ENCODE measurements around the gene CBX6.
A peak's percentile ranks its signal among the peaks of the same experiment; 100 is the strongest.

The CBX6 gene

DNA sequence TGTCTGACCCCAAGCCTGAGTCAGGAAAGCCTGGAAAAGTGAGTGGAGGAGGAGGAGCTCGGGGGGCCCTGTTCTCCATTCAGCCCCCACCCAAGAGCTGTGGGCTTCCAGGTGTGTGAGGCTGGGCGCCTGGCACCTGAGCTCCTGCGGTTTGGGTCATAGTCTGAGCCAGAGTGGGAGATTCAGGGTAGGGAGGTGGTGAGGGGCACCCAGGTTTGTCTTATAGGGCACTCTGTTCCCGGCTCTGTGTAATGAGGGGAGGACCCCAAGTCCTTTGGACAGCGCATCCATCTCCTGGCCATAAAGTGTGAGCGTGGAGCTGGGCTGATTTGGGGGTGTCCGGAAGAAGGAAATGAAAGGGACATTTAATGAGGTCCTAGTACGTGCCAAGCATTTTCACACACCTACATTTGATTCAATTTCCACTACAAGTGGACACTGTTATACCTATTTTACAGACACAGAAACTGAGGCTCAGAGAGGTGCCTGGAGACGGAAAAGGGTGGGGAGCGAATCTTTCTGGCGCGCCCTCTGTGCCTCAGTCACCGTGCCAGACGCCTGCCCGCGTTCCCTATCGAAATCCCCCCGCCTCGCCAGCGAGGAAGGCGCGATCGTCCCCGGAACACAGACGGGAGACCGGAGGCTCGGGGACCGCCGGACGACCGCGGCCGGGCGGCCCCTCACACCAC is 29.4 kb downstream of the CBX6 start:
- Histone ChIP-seq H3K4me3 (peak overlapping the region; percentile 76), H3K27ac (peak overlapping the region; percentile 71), H3K36me3 (no peaks in the 10 kb centered on the region), H3K4me2 (peak overlapping the region; percentile 87), H4K20me1 (peaks cover 31% of the 10 kb centered on the region), H3K9me3 (no peaks in the 10 kb centered on the region), H3K9ac (peak overlapping the region; percentile 79), H3K27me3 (no peaks in the 10 kb centered on the region; the same call in 1 of the 2 replicates), H3K4me1 (peaks cover 34% of the 10 kb centered on the region)
- TF ChIP-seq Cebpa-rat (IDR thresholded peaks at IDR 0.05), result no peak

- no peak for TF ChIP-seq Cebpa-rat (IDR thresholded peaks at IDR 0.05)
- no peak overlapping the region for H3K27ac ChIP-seq
- no peaks in the 10 kb centered on the region; the same call in 1 of the 2 replicates for H3K27me3 ChIP-seq
- no peaks in the 10 kb centered on the region for H3K9me3 ChIP-seq
- peak overlapping the region; percentile 87 for H3K4me2 ChIP-seq
- peaks cover 31% of the 10 kb centered on the region for H4K20me1 ChIP-seq
- no peaks in the 10 kb centered on the region for H3K36me3 ChIP-seq
- H3K9ac ChIP-seq, result no peak overlapping the region
- peaks cover 34% of the 10 kb centered on the region for H3K4me1 ChIP-seq
- H3K4me3 ChIP-seq, result no peak overlapping the region
These were observed 30.4 kb downstream of the CBX6 start for GRCh38 chr22:38841635-38842034.

DNA sequence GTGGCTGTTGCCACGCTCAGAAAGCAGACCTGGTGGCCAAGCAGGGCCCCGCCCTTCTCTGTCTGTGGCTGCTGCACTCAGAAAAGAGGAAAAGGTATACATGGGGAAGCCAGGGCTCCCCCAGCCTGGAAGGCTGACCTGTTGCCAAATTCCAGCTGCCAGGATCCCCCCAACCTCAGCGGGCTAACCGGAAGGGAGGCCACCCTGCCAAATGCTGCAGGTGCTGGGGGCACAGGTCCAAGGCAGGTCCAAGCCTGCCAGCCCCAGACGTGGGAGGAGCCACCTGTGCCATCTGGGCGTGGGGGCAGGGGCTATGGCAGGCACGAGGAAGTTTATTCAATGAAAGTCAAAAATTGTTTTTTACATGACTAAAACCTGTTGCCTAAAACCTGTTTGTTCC is 30.8 kb downstream of the CBX6 start:
- H3K9me3 ChIP-seq, result no peaks in the 10 kb centered on the region
- H3K4me1 ChIP-seq, result peaks cover 34% of the 10 kb centered on the region
- peak overlapping the region; percentile 51 for H3K4me2 ChIP-seq
- TF ChIP-seq Cebpa-rat (IDR thresholded peaks at IDR 0.05), result no peak
- H3K27me3 ChIP-seq, result no peaks in the 10 kb centered on the region; the same call in 1 of the 2 replicates
- no peak overlapping the region for H3K27ac ChIP-seq
- no peak overlapping the region for H3K4me3 ChIP-seq
- H4K20me1 ChIP-seq, result peaks cover 31% of the 10 kb centered on the region
- H3K9ac ChIP-seq, result no peak overlapping the region
- H3K36me3 ChIP-seq, result no peaks in the 10 kb centered on the region

DNA sequence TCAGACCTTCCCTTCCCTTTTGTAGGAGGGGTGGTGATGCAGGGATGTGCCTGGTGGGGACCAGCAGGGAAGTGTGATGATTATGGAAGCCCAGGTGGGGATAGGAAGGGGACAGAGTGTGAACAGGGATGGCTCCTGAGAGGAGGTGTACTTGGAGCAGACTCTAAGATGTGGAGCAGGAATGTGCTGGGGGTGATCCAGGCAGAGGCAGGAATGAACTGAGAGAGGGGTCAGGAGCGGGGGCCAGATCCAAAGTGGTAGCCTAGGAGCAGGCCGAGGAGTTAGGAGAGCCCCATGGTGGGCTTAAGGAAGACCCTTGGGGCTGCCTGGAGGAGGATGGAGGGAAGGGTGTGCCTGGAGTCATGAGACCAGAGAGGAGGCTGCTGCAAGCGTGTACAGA is 31.9 kb downstream of the CBX6 start:
- TF ChIP-seq Cebpa-rat (IDR thresholded peaks at IDR 0.05), result no peak
- no peak overlapping the region for H3K4me3 ChIP-seq

DNA sequence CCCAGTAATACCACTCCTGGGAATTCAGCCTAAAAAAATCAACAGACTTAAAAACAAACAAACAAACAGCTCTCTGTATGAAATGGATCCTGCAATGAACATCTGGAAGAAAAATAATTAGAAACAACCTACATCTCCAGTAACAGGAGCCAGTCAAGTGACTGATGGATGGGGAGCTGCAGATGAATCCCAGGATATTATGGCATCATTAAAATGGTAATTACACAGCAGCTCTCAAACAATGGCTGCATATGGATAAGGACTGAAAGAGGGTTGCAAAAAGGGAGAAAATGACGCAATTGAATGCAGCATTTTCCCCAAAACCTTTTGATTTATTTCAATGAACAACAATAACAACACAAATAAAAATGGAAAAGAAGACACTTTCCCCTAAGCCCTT is 32.3 kb downstream of the CBX6 start:
- H3K4me1 ChIP-seq, result peaks cover 31% of the 10 kb centered on the region
- no peaks in the 10 kb centered on the region; the same call in 1 of the 2 replicates for H3K27me3 ChIP-seq
- no peak overlapping the region for H3K4me2 ChIP-seq
- H3K4me3 ChIP-seq, result no peak overlapping the region
- no peaks in the 10 kb centered on the region for H3K36me3 ChIP-seq
- H3K9ac ChIP-seq, result no peak overlapping the region
- H3K9me3 ChIP-seq, result no peaks in the 10 kb centered on the region
- TF ChIP-seq Cebpa-rat (IDR thresholded peaks at IDR 0.05), result no peak
- H4K20me1 ChIP-seq, result peaks cover 37% of the 10 kb centered on the region
- no peak overlapping the region for H3K27ac ChIP-seq

More for the DNA sequence above, 31.9 kb downstream of the CBX6 start:
- no peaks in the 10 kb centered on the region for H3K36me3 ChIP-seq
- H3K9me3 ChIP-seq, result no peaks in the 10 kb centered on the region
- H3K27ac ChIP-seq, result no peak overlapping the region
- no peak overlapping the region for H3K9ac ChIP-seq
- H3K4me2 ChIP-seq, result no peak overlapping the region
- H4K20me1 ChIP-seq, result peaks cover 34% of the 10 kb centered on the region
- no peaks in the 10 kb centered on the region; the same call in 1 of the 2 replicates for H3K27me3 ChIP-seq
- H3K4me1 ChIP-seq, result peaks cover 34% of the 10 kb centered on the region

- Histone ChIP-seq H3K4me3 (no peak overlapping the region), H3K9me3 (no peaks in the 10 kb centered on the region), H3K4me2 (no peak overlapping the region), H3K9ac (no peak overlapping the region), H3K4me1 (peaks cover 18% of the 10 kb centered on the region), H3K27ac (no peak overlapping the region), H3K27me3 (no peaks in the 10 kb centered on the region), H4K20me1 (peaks cover 34% of the 10 kb centered on the region), H3K36me3 (no peaks in the 10 kb centered on the region)
- TF ChIP-seq Cebpa-rat (IDR thresholded peaks at IDR 0.05), result no peak
These were observed 34.5 kb downstream of the CBX6 start for GRCh38 chr22:38837414-38837928.

DNA sequence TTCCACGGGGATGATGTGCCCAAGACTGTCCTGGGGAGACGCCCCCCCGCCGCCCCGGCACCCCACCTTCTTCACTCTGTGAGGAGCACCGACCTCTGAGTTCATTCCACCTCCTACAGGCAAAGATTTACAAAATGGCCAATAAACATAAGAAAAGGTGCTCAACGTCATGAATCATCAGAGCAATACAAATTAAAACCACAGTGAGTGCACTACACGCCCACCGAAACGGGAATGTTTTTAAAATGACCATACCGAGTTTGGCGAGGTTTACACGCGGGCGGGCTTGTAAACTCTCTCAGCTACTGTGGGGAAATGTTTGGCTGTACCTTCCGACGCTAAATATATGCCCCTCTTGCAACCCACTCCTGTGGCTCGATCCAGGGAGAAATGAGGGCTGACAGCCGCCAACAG is 36.1 kb downstream of the CBX6 start:
- TF ChIP-seq Cebpa-rat (IDR thresholded peaks at IDR 0.05), result no peak
- H3K27ac ChIP-seq, result no peak overlapping the region

GRCh38 chr22:38834991-38835390 is 37.0 kb downstream of the CBX6 start:
- peaks cover 30% of the 10 kb centered on the region for H4K20me1 ChIP-seq
- H3K27ac ChIP-seq, result no peak overlapping the region
- H3K4me1 ChIP-seq, result peaks cover 10% of the 10 kb centered on the region
- H3K4me3 ChIP-seq, result no peak overlapping the region
- H3K9me3 ChIP-seq, result no peaks in the 10 kb centered on the region
- H3K36me3 ChIP-seq, result no peaks in the 10 kb centered on the region
- no peaks in the 10 kb centered on the region for H3K27me3 ChIP-seq
- H3K4me2 ChIP-seq, result no peak overlapping the region
- H3K9ac ChIP-seq, result no peak overlapping the region
- no peak for TF ChIP-seq Cebpa-rat (IDR thresholded peaks at IDR 0.05)

More for the DNA sequence above, 36.1 kb downstream of the CBX6 start:
- Histone ChIP-seq H3K4me3 (no peak overlapping the region), H3K4me1 (peaks cover 9% of the 10 kb centered on the region), H3K36me3 (no peaks in the 10 kb centered on the region), H3K9ac (no peak overlapping the region), H4K20me1 (peaks cover 33% of the 10 kb centered on the region), H3K9me3 (no peaks in the 10 kb centered on the region), H3K27me3 (no peaks in the 10 kb centered on the region), H3K4me2 (no peak overlapping the region)

GRCh38 chr22:38834215-38834953 is 37.6 kb downstream of the CBX6 start:
- Histone ChIP-seq H3K4me1 (peaks cover 10% of the 10 kb centered on the region), H3K4me3 (no peak overlapping the region), H3K36me3 (no peaks in the 10 kb centered on the region), H3K27me3 (no peaks in the 10 kb centered on the region), H4K20me1 (peaks cover 33% of the 10 kb centered on the region), H3K4me2 (no peak overlapping the region), H3K9me3 (no peaks in the 10 kb centered on the region), H3K27ac (no peak overlapping the region), H3K9ac (no peak overlapping the region)
- no peak for TF ChIP-seq Cebpa-rat (IDR thresholded peaks at IDR 0.05)

DNA sequence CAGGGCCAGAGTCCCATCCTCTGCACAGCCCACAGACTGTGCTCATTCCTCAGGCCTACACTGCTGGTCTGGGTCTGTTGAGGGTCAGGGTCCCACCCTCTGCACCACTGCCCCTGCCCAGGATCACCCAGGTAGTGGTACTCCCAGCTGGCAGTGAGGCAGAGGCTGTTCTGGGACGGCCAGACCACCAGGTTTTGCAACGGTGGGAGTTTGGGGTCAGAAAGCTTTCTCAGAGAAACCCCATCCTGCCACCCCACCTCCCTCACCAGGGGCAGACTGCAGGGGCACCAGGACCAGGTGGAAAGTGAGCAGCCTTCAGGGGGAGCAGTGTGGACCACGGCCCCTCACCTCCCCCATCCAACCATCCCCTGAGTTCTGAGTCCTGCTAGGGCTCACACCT is 39.0 kb downstream of the CBX6 start:
- no peak overlapping the region for H3K4me2 ChIP-seq
- H3K27me3 ChIP-seq, result no peaks in the 10 kb centered on the region
- no peaks in the 10 kb centered on the region for H3K36me3 ChIP-seq
- no peak overlapping the region for H3K4me3 ChIP-seq
- peaks cover 42% of the 10 kb centered on the region for H4K20me1 ChIP-seq
- no peak for TF ChIP-seq Cebpa-rat (IDR thresholded peaks at IDR 0.05)
- H3K9me3 ChIP-seq, result no peaks in the 10 kb centered on the region
- no peak overlapping the region for H3K27ac ChIP-seq
- H3K9ac ChIP-seq, result no peak overlapping the region
- peaks cover 17% of the 10 kb centered on the region for H3K4me1 ChIP-seq

Measured in BLaER1 (cell line).